ENCODE data around the gene MTARC2.
A peak's percentile ranks its signal among the peaks of the same experiment; 100 is the strongest.

The MTARC2 gene

DNA sequence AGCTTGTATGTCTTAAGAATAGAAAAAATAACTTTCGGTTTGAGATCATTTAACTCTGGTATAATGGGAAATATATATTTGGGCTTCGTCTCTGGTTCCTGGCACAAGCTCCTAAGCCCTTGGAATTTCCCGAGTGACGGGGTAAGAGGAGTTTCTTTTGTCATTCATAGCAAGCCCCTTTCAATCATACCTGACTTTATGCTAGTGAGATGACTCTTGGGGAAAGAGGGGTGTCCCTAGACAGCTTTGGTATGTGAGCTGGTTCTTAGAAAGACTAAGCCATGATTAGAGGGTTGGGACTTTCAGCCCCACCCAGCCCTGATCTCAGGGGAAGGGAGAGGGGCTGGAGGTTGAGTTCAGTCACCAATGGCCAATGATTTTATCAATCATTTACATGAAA is 24.7 kb downstream of the MTARC2 start:
- TF ChIP-seq EZH2phosphoT487 (conservative IDR thresholded peaks at IDR 0.05; ENCODE audit: low read length): no peak
- TF ChIP-seq, protein P1, sequence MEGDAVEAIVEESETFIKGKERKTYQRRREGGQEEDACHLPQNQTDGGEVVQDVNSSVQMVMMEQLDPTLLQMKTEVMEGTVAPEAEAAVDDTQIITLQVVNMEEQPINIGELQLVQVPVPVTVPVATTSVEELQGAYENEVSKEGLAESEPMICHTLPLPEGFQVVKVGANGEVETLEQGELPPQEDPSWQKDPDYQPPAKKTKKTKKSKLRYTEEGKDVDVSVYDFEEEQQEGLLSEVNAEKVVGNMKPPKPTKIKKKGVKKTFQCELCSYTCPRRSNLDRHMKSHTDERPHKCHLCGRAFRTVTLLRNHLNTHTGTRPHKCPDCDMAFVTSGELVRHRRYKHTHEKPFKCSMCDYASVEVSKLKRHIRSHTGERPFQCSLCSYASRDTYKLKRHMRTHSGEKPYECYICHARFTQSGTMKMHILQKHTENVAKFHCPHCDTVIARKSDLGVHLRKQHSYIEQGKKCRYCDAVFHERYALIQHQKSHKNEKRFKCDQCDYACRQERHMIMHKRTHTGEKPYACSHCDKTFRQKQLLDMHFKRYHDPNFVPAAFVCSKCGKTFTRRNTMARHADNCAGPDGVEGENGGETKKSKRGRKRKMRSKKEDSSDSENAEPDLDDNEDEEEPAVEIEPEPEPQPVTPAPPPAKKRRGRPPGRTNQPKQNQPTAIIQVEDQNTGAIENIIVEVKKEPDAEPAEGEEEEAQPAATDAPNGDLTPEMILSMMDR (IDR thresholded peaks at IDR 0.05; ENCODE audit: insufficient read depth, low read length, poor library complexity, severe bottlenecking): no peak
- no peaks in the 10 kb centered on the region for H3K27me3 ChIP-seq (ENCODE audit: low read length)
- H3K4me2 ChIP-seq (ENCODE audit: low read depth, low read length, poor library complexity, severe bottlenecking): no peak overlapping the region

DNA sequence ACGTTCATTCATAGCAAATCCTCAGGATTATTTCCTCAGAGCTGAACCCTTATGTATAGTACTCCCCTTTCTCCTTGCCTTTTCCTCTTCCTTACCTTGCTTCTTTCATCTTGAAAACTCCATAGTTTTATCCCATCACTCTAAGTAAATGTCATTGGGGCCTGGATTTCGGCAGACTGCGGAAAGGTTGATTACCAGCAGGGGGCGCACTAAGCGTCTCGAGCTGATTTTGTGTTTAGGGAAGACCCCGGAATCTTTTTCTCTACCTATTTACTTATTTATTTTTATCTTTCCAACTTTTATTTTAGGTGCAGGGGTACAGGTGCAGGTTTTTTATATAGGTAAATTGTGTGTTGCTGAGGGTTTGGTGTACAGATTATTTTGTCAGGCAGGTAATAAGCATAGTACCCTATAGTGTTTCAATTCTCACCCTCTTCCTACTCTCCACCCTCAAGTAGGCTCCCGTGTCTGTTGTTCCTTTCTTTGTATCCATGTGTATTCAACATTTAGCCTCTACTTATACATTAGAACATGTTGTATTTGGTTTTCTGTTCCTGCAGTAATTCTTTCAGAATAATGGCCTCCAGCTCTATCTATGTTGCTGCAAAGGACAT is 27.2 kb downstream of the MTARC2 start:
- H3K27ac ChIP-seq (ENCODE audit: low read depth, low read length): no peak overlapping the region
- H3F3A ChIP-seq (ENCODE audit: insufficient read depth): no peaks in the 10 kb centered on the region
- H3K9me2 ChIP-seq (replicated peaks; ENCODE audit: insufficient read depth, low read length): no peaks in the 10 kb centered on the region
- H2AFZ ChIP-seq (ENCODE audit: low read depth, low read length, severe bottlenecking): no peak overlapping the region
- H3K9me3 ChIP-seq (ENCODE audit: insufficient read depth, low read length): no peaks in the 10 kb centered on the region
- TF ChIP-seq EZH2phosphoT487 (conservative IDR thresholded peaks at IDR 0.05; ENCODE audit: low read length): no peak
- TF ChIP-seq, protein P1 (IDR thresholded peaks at IDR 0.05; ENCODE audit: insufficient read depth, low read length, poor library complexity, severe bottlenecking): peak; percentile 96
- no peaks in the 10 kb centered on the region for H3K79me2 ChIP-seq (ENCODE audit: insufficient read depth, low read length)
- H3K4me2 ChIP-seq (ENCODE audit: low read depth, low read length, poor library complexity, severe bottlenecking): no peak overlapping the region
- H3K4me3 ChIP-seq (ENCODE audit: insufficient read depth, low read length, poor library complexity, severe bottlenecking): no peak overlapping the region
- H3K27me3 ChIP-seq (ENCODE audit: low read length): no peaks in the 10 kb centered on the region
- no peaks in the 10 kb centered on the region for H4K20me1 ChIP-seq (ENCODE audit: low read depth, low read length)
- no peak overlapping the region for H3K9ac ChIP-seq (ENCODE audit: low read length)
- H3K36me3 ChIP-seq (ENCODE audit: low read length): no peaks in the 10 kb centered on the region

More for the DNA sequence above, 24.7 kb downstream of the MTARC2 start:
- no peaks in the 10 kb centered on the region for H3F3A ChIP-seq (ENCODE audit: insufficient read depth)
- no peak overlapping the region for H3K4me3 ChIP-seq (ENCODE audit: insufficient read depth, low read length, poor library complexity, severe bottlenecking)
- H4K20me1 ChIP-seq (ENCODE audit: low read depth, low read length): no peaks in the 10 kb centered on the region
- no peaks in the 10 kb centered on the region for H3K9me2 ChIP-seq (replicated peaks; ENCODE audit: insufficient read depth, low read length)
- no peaks in the 10 kb centered on the region for H3K79me2 ChIP-seq (ENCODE audit: insufficient read depth, low read length)
- H3K36me3 ChIP-seq (ENCODE audit: low read length): no peaks in the 10 kb centered on the region
- H3K9ac ChIP-seq (ENCODE audit: low read length): no peak overlapping the region
- no peak overlapping the region for H3K27ac ChIP-seq (ENCODE audit: low read depth, low read length)
- H2AFZ ChIP-seq (ENCODE audit: low read depth, low read length, severe bottlenecking): no peak overlapping the region
- no peaks in the 10 kb centered on the region for H3K9me3 ChIP-seq (ENCODE audit: insufficient read depth, low read length)

DNA sequence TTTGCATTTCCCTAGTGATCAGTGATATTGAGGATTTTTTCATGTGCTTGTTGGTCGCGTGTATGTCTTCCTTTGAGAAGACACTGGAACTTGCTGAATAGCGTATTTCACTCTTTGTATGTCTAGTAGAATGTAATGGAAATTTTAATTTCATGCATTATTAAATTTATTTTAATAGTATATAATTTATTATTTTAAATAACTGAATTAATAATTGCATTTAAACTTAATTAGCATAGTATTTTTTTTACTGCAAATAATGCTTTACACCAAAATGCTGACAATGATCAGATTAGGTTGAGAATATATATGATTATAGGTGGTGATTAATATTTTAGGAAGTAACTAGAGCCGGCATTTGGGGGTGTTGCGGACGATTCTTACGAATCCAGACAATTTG is 28.1 kb downstream of the MTARC2 start:
- H3K4me2 ChIP-seq (ENCODE audit: low read depth, low read length, poor library complexity, severe bottlenecking): no peak overlapping the region
- H3F3A ChIP-seq (ENCODE audit: insufficient read depth): no peaks in the 10 kb centered on the region
- no peak for TF ChIP-seq EZH2phosphoT487 (conservative IDR thresholded peaks at IDR 0.05; ENCODE audit: low read length)
- TF ChIP-seq, protein P1 (IDR thresholded peaks at IDR 0.05; ENCODE audit: insufficient read depth, low read length, poor library complexity, severe bottlenecking): no peak
- no peak overlapping the region for H3K27ac ChIP-seq (ENCODE audit: low read depth, low read length)
- no peaks in the 10 kb centered on the region for H3K9me2 ChIP-seq (replicated peaks; ENCODE audit: insufficient read depth, low read length)
- no peaks in the 10 kb centered on the region for H4K20me1 ChIP-seq (ENCODE audit: low read depth, low read length)
- H3K36me3 ChIP-seq (ENCODE audit: low read length): no peaks in the 10 kb centered on the region
- no peaks in the 10 kb centered on the region for H3K79me2 ChIP-seq (ENCODE audit: insufficient read depth, low read length)
- no peak overlapping the region for H3K9ac ChIP-seq (ENCODE audit: low read length)
- H2AFZ ChIP-seq (ENCODE audit: low read depth, low read length, severe bottlenecking): no peak overlapping the region
- no peaks in the 10 kb centered on the region for H3K9me3 ChIP-seq (ENCODE audit: insufficient read depth, low read length)
- H3K4me3 ChIP-seq (ENCODE audit: insufficient read depth, low read length, poor library complexity, severe bottlenecking): no peak overlapping the region
- no peaks in the 10 kb centered on the region for H3K27me3 ChIP-seq (ENCODE audit: low read length)
